ENCODE measurements around the gene RTP5. TPM values are rescaled to one million over a fixed set of nuclear protein-coding genes. Genes with fewer than 3 reads are reported as not detected.

The RTP5 gene
- not detected in 2 replicates for total RNA-seq

DNA sequence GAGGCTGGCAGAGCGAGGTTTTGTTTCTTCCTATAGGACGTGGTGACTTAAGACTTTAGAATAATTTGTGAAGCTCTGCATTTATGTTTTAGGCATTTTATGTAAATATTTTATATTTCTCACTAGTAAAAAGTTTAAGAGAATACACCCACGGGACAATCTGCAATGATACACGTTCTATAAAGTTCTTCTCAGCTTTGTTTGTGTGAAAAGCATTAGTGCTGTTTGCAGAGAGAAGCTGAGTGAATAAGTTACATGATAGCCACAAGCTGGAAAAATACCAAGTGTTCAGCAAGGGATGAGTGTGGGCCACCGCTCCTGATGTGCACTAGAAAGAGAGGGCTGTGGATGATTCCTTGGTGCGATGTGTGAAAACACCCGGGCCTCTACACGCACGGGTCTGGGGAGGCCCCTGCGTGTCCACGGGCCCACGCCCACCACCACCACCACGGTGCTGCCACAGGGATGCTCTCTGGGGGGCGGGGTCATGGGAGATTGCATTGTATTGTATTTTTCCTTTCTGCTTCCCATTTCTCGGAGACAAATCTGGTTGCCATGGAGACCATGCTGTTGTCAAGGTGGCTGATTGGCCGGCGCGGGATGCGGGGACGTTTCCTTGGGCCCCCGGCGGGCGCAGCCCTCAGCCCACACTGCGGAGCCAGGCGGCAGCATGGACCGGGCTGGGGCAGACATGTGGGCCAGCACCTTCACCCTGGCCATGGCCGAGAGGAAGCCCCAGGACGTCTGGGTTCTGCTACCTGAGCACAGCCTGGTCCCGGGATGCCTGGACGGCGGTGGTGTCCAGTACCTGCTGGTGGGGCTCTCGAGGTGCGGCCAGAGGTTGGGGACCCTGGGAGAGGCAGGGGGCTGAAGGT lies at the start of gene RTP5:
TSS of gene RTP5 (plus strand) at position 643 of the 875 bp plus-strand sequence. CDS start at position 671, 28 bp downstream.

DNA sequence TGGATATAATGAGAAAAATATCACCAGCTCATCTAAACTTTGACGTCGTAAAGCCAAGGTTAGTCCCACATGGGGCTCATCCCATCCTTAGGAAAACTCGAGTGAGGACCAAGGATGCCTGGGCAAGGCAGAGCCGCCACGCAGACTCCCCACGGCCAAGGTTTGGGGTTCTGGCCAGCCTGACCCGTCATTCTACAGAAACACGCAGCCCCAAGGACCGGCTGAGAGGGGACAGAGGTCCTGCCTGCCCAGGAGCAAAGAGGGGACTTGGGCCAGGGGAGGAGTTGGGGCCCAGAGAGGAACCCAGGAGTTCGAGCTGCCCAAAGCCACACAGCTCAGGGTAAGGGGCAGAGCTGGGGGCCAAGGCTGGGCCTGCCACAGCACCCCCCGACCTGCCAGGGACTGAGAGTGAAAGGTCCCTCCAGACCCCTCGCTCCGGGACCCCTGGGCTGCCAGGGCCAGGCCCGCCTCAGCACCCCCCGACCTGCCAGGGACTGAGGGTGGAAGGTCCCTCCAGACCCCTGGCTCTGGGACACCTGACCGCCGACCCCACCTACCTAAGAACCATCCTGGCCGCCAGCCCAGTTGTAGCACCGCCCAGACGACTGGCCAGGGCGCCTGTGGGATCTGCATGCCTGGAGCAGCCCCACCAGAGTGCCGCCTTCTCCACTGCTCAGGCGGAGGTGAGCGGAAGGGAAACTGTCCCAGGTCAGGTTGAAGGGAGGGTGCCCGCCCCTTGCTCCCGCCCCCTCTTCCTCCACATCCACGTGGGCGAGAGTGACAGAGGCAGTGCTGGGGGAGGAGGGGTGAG lies 11.1 kb upstream of the RTP5 start, which contains the start of gene PDCD1:
TSS of gene PDCD1 (minus strand) at position 689 of the 811 bp plus-strand sequence. CDS start at position 633, 56 bp downstream.

Other genes starting within 250 kb of the RTP5 start
- gene THAP4, start 232.6 kb upstream of the RTP5 start, total RNA-seq = 37.2 and 42.9 TPM in 2 replicates
- 33.0 and 34.0 TPM in 2 replicates for gene ATG4B, start 232.0 kb upstream of the RTP5 start, total RNA-seq
- 14.0 and 19.3 TPM in 2 replicates for gene DTYMK, start 182.9 kb upstream of the RTP5 start, total RNA-seq
- 14.1 and 32.9 TPM in 2 replicates for gene ING5, start 167.7 kb upstream of the RTP5 start, total RNA-seq
- 9.0 and 12.7 TPM in 2 replicates for gene D2HGDH, start 135.1 kb upstream of the RTP5 start, total RNA-seq
- not detected in 2 replicates for gene GAL3ST2, start 92.9 kb upstream of the RTP5 start, total RNA-seq
- not detected in 2 replicates for gene NEU4, start 60.5 kb upstream of the RTP5 start, total RNA-seq
- not detected in 2 replicates for gene PDCD1, start 10.8 kb upstream of the RTP5 start, total RNA-seq

Measured in cardiac ventricle fibroblast (primary cell).